Spinal cord (tissue), 10 donors: ENCODE results near the gene TET3. TPM values are rescaled to one million over a fixed set of nuclear protein-coding genes. Genes with fewer than 3 reads are reported as not detected.
A peak's percentile ranks its signal among the peaks of the same experiment; 100 is the strongest.
"Not testable (repeated sequence)": the region's sequence is repeated elsewhere in the genome, so short reads cannot be mapped to it uniquely, and the experiment has no call there.

Experiments
- DNase-seq, 6 donors: peaks; one replicate each; pipeline versions ENCODE4 v3.0.0 to v3.0.0-alpha.2; 2013 to 2015; ENCODE audit warnings: low spot score in 6 of 6, low read depth in 4 of 6
- H3K27ac ChIP-seq: one replicate; pipeline ENCODE4 v1.5.1; 2013; ENCODE audit warnings: low read depth, low read length, control low read depth
- H3K27me3 ChIP-seq: one replicate; pipeline ENCODE4 v1.6.1; 2013; ENCODE audit warnings: low read length; ENCODE audit not compliant: control insufficient read depth, insufficient read depth
- H3K36me3 ChIP-seq: one replicate; pipeline ENCODE4 v1.6.1; 2013; ENCODE audit warnings: low read length; ENCODE audit not compliant: control insufficient read depth, insufficient read depth
- H3K4me1 ChIP-seq: one replicate; pipeline ENCODE4 v1.6.1; 2013; ENCODE audit warnings: low read length; ENCODE audit not compliant: control insufficient read depth, insufficient read depth
- H3K4me3 ChIP-seq: one replicate; pipeline ENCODE4 v1.5.1; 2013; ENCODE audit warnings: low read depth, low read length, control low read depth
- H3K9me3 ChIP-seq: one replicate; pipeline ENCODE4 v1.6.1; 2013; ENCODE audit warnings: low read length; ENCODE audit not compliant: control insufficient read depth, insufficient read depth
- WGBS: methylation state at CpG from one replicate; pipeline ENCODE4 v1.1.5; 2013; ENCODE audit warnings: missing lambda C conversion rate; ENCODE audit not compliant: insufficient coverage; 5-methylcytosine and 5-hydroxymethylcytosine counted together
- long read RNA-seq, 4 donors: transcript quantifications; one replicate each; lab custom pipeline, GENCODE V29; 2026
- polyA plus RNA-seq, 2 donors: library from polyadenylated mRNA; unstranded; fragments of 120-200 nt; gene quantifications; one replicate each; pipeline ENCODE4 v1.2.1, GENCODE V29; 2013; ENCODE audit not compliant: insufficient read length in 2 of 2
- total RNA-seq, 2 donors: library from RNA; depleted of rRNA in 1 of 2; stranded (reverse); fragments of 120-200 nt in 1 of 2; fragments of >200 nt in 1 of 2; gene quantifications; one replicate each; pipeline versions ENCODE4 v1.2.3 to v1.2.4, GENCODE V29; 2013 to 2014
- donor health status: healthy.

TET3 gene
- total RNA-seq (10 to 100 TPM; 12.5 to 13.1 TPM), polyA plus RNA-seq (10 to 100 TPM; 15.9 to 19.2 TPM)
- long read RNA-seq, donor 1, partial matches to known transcripts: 40 of 40 reads
- long read RNA-seq, donor 1, other reads (novel, unspliced or antisense): 0 of 40 reads
- long read RNA-seq, donor 2: 0 reads
- long read RNA-seq, donor 3: 0 reads
- long read RNA-seq, donor 4: 0 reads

DNA sequence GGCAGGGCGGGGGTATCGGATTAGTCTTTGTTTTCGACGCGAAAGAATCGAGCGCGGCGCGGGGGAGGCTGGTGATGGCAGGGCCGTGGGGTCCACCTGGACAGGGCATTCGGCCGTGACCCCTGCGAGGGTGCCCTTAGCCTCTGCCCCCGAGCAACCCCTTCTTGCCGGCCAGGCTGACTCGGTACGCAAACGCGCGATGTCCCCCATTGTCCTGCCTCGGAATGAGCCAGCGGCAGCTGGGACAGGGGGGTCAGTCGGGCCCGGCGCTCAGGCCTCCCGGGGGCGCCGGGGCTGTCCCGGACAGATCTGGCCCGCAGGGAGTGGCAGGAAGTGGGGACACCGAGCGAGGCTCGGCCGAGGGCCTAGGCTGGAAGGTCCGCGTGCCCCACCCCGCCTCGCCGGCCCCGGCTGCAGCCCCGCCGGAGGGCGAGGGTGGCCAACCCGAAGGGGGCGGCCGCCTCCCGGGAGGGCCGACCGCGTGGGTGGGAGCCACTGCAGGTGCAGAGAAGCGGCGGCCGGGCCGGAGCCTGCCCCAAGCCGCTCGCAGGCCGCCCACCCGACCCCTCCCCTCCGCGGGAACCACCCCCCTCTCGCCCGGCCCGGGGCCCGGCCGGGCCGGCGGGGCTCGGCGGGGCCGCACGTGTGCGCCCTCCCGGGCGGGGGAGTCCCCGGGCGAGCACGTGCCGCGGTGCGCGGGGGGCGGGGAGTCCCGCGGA, at the start of gene TET3:
Gene TET3, plus strand, starts transcription at position 708 of the 719 bp plus-strand sequence. CDS start 1,494 bp downstream, outside the sequence.
- H3K27ac ChIP-seq: peak within 1 kb of the TSS; percentile 15
- peak in 2 of 6 donors; percentile 79 for DNase-seq
- H3K27me3 ChIP-seq: peaks cover 26% of the 10 kb centered on the region
- peak within 1 kb of the TSS; percentile 59 for H3K4me3 ChIP-seq
- under 1% methylated on average over 84 of the region's 85 CpGs for WGBS
- no peaks in the 10 kb centered on the region for H3K9me3 ChIP-seq
- peaks cover 50% of the 10 kb centered on the region for H3K4me1 ChIP-seq
- peaks cover 7% of the 10 kb centered on the region for H3K36me3 ChIP-seq

DNA sequence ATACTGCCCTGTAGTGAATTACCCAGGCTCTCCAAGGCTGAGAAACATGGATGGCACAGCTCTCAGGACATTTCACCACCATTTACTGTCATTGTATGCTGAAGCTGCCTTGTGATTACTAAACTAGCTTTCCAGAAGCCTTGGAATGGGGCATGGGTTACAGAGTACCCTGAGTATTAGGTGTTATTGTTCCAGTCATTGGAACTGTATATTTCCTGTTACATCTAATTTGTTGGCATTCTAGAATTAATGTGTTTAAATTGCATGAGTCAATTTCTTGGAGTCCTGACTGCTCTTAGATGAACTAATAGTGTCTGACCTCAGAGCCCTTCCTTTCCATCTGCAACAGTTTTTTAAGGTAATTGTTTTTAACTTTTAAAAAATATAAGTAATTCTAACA, 49.1 kb upstream of the TET3 start:
- H3K27me3 ChIP-seq: no peaks in the 10 kb centered on the region
- H3K36me3 ChIP-seq: no peaks in the 10 kb centered on the region
- no peak for DNase-seq
- no peaks in the 10 kb centered on the region for H3K4me1 ChIP-seq
- H3K4me3 ChIP-seq: no peak overlapping the region
- H3K9me3 ChIP-seq: no peaks in the 10 kb centered on the region
- H3K27ac ChIP-seq: no peak overlapping the region

DNA sequence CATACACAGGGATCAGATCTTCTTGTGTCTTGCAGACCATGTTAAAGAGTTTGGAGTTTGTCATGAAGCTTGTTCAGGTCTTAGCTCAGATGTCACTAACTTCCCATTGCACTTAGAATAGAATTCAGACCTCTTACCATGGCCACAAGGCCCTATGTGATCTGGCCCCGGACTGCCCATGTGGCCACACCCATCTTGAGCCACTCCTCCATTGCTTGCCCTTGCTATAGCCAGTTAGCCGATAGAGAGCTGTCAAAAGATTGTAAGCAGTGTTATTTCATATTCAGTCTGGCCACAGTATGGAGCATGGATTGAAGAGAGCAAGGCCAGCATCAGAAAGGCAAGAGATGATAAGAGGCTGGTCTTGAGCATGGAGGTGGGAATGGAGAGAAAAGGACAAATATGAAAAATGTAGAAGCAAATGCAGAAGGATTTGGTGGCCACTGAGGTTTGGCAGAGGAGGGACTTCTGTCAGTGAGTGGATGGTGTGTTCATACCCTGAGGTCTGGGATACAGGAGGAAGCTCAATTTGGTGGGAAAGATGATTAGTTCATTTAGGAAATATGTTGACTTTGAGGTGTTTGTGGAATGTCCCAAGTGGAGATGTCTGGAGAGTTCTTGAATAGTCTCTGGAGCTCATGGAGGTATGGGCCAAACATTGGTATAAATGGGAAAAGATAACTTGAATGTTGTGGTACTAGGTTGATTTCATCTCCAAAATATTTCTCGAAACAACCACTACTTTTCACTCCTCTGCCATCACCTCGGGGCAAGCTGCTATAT, 47.4 kb upstream of the TET3 start:
- H3K27me3 ChIP-seq: no peaks in the 10 kb centered on the region
- no peaks in the 10 kb centered on the region for H3K36me3 ChIP-seq
- no peaks in the 10 kb centered on the region for H3K4me1 ChIP-seq
- 93% methylated on average over 2 of the region's 4 CpGs for WGBS
- H3K9me3 ChIP-seq: no peaks in the 10 kb centered on the region
- no peak overlapping the region for H3K4me3 ChIP-seq
- H3K27ac ChIP-seq: no peak overlapping the region
- DNase-seq: no peak

DNA sequence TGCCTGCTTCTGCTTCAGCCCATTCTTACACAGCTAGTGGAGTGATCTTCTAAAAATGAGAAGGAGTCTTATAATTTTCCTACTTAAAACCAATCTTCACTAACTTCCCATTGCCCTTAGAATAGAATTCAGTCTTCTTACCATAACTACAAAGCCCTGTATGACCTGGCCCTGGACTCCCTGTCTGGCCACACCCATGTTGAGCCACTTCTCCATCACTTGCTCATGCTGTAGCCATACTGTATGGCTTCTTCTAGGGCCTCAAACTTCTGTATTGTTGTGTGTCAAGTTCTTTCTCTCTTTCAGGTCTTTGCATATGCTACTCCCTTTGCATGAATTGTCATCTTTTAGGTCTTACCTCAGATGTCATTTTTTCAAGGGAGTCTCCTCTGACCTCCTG, 46.8 kb upstream of the TET3 start:
- H3K36me3 ChIP-seq: no peaks in the 10 kb centered on the region
- no peak overlapping the region for H3K4me3 ChIP-seq
- no peak overlapping the region for H3K27ac ChIP-seq
- no peaks in the 10 kb centered on the region for H3K9me3 ChIP-seq
- no peak for DNase-seq
- no peaks in the 10 kb centered on the region for H3K27me3 ChIP-seq
- H3K4me1 ChIP-seq: no peaks in the 10 kb centered on the region

GRCh38 chr2:73938718-73939352, 45.9 kb upstream of the TET3 start:
- Histone ChIP-seq H3K4me3 (no peak overlapping the region), H3K9me3 (no peaks in the 10 kb centered on the region), H3K4me1 (no peaks in the 10 kb centered on the region), H3K27ac (no peak overlapping the region), H3K36me3 (peaks cover under 1% of the 10 kb centered on the region), H3K27me3 (no peaks in the 10 kb centered on the region)
- 90% methylated on average over 2 of the region's 5 CpGs for WGBS
- DNase-seq: no peak

- H3K27me3 ChIP-seq: no peaks in the 10 kb centered on the region
- H3K36me3 ChIP-seq: peaks cover 5% of the 10 kb centered on the region
- no peaks in the 10 kb centered on the region for H3K4me1 ChIP-seq
- 80% methylated on average over 2 of the region's 2 CpGs for WGBS
- no peak for DNase-seq
- no peak overlapping the region for H3K4me3 ChIP-seq
- no peak overlapping the region for H3K27ac ChIP-seq
- H3K9me3 ChIP-seq: no peaks in the 10 kb centered on the region
Measured at GRCh38 chr2:73939419-73939818, 45.3 kb upstream of the TET3 start.

DNA sequence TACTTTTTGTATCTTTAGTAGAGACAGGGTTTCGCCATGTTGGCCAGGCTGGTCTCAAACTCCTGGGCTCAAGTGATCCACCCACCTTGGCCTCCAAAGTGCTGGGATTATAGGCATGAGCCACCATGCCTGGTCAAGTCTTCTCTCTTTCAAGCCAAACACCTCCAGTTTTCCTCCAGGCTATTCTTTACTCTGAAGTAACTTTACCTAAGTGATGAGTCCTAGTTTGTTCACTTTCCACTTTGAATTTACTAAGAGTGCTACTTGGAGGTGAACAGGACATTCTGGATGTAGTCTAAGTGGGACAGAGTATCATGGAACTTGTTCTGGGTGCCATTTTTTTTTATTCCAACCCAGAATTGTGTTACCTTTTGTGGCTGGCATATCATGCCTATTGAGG, 44.6 kb upstream of the TET3 start:
- not testable (repeated sequence) for H3K27me3 ChIP-seq, H3K27ac ChIP-seq, H3K9me3 ChIP-seq, H3K4me3 ChIP-seq, DNase-seq, H3K36me3 ChIP-seq, H3K4me1 ChIP-seq
- 100% methylated on average over 1 of the region's 1 CpG for WGBS

DNA sequence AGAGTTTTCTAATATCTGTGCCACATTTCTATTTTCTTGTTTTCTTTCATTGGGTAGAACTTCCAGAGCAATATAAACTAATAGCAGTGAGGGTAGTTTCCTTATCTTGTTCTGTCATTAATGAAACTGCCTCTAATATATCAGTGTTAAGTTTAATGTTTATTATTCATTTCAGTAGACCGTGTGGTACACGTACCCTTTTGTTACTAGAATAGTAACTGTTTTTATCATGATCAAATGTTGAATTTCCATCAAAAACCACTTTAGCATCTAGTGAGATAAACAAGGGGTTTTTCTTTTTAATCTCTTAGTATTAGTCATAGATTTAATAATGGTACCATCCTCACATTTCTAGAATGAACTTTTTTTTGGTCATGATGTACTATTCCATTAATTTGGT, 42.0 kb upstream of the TET3 start:
- no peak overlapping the region for H3K27ac ChIP-seq
- no peaks in the 10 kb centered on the region for H3K9me3 ChIP-seq
- no peak for DNase-seq
- WGBS: no CpG with 5 or more reads among the region's 2 CpGs
- H3K27me3 ChIP-seq: no peaks in the 10 kb centered on the region
- peaks cover 14% of the 10 kb centered on the region for H3K36me3 ChIP-seq
- no peaks in the 10 kb centered on the region for H3K4me1 ChIP-seq
- no peak overlapping the region for H3K4me3 ChIP-seq

DNA sequence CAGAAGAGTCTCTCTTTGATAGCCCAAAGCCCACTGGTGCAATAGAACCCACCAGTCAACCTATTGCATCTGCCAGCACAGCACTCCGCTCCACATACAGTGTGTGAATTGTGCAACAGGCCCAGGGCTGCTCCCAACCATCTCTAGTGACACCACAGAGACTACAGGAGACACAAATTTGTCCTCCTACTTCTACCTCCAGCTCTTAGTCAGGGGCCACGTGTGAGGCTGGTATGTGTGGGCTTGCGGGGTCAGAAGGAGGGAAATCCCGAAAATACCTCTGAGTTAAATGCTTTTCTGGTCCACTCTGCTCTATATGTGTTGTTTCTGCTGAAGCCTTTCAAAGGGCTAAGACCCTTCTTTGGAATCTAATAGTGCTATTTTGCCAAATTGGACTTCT, 40.0 kb upstream of the TET3 start:
- Histone ChIP-seq H3K27ac (no peak overlapping the region), H3K4me3 (no peak overlapping the region), H3K36me3 (peaks cover 27% of the 10 kb centered on the region), H3K9me3 (no peaks in the 10 kb centered on the region), H3K4me1 (no peaks in the 10 kb centered on the region), H3K27me3 (no peaks in the 10 kb centered on the region)
- no peak for DNase-seq
- WGBS: 90% methylated on average over 1 of the region's 4 CpGs
